GM12874 (cell line): ENCODE measurements around the gene NAP1L4.

ENCODE experiments used
- TF ChIP-seq, protein P1 (sequence below): IDR thresholded peaks from 2 replicates; pipeline ENCODE4 v1.5.1; 2011; ENCODE audit warnings: low read depth, mild to moderate bottlenecking, control low read depth, low read length, moderate library complexity; ENCODE audit not compliant: insufficient read depth

Gene NAP1L4

DNA sequence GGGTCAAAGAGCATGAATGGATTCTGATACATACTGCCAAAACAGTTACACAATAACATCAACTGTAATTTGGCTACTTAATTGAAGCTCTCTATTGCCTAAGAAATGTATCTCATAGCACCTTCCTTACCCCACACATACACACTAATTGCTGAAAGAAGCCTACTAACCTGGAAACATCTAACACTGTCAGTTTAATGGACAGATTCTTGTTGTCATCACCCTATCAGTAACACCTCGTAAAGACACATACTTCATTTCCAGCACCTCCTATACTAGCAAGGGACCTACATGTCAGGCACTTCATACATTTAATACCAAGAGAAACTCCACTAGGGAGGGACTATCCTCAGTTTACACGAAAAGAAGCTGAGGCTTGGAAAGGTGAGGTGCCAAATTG lies 9.9 kb downstream of the NAP1L4 start:
- TF ChIP-seq, protein P1, sequence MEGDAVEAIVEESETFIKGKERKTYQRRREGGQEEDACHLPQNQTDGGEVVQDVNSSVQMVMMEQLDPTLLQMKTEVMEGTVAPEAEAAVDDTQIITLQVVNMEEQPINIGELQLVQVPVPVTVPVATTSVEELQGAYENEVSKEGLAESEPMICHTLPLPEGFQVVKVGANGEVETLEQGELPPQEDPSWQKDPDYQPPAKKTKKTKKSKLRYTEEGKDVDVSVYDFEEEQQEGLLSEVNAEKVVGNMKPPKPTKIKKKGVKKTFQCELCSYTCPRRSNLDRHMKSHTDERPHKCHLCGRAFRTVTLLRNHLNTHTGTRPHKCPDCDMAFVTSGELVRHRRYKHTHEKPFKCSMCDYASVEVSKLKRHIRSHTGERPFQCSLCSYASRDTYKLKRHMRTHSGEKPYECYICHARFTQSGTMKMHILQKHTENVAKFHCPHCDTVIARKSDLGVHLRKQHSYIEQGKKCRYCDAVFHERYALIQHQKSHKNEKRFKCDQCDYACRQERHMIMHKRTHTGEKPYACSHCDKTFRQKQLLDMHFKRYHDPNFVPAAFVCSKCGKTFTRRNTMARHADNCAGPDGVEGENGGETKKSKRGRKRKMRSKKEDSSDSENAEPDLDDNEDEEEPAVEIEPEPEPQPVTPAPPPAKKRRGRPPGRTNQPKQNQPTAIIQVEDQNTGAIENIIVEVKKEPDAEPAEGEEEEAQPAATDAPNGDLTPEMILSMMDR = no peak

DNA sequence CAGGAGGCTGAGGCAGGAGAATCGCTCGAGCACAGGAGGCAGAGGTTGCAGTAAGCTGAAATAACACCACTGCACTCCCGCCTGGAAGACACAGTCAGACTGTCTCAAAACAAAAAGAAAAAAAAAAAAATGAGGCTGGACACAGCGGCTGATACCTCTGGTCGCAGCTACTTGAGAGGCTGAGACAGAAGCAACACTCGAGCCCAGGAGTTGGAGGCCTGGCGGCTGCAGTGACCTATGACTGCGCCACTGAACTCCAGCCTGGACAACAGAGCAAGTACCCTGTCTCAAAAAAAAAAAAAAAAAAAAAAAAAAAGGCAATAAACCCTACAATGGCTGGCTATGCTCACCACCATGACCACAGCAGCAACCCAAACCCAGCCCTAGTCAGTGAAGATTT lies 11.0 kb downstream of the NAP1L4 start:
- TF ChIP-seq, protein P1 = no peak

DNA sequence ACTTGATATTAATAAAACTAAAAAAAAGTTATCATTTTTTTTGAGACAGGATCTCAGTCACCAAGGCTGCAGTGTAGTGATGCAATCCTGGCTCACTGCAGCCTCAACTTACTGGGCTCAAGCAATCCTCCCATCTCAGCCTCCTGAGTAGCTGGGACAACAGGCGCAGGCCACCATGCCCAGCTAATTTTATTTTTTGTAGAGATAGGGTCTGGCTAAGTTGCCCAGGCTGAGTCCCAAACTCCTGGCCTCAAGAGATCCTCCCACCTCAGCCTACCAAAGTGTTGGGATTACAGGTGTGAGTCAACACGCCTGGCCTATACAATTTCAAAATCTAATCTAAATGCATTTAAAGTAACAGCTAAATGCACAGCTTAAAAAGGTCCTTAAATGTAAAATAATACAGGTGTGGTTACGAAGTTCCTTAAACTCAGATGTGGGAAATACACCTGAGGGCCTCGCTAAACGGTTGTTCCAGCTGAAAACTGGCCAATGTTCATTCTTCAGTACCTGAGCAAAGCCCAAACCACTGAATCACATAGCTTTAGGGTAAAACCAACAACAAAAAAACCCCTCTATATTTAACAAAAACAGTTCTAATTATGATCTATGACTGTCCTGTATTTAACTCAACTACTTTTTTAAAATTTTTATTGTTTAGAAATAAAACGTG lies 11.8 kb downstream of the NAP1L4 start:
- TF ChIP-seq, protein P1 = no peak

DNA sequence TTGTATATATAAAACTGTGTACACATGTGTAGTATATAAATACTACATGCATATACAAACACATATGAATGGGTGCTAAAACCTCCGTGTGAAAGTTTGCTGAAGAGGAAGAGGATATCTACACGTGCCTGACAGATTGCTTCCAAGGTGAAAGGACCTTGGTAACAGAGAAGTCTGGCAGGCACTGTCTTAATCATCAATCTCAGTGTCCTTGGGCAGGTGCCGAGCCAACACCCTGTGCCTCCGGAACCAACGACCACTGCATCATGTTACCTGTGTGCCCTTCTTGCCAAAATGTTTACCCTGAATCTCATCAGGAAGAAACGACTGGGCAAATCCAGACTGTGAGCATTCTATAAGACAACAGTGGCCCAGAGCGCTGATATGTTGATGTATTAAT lies 15.0 kb downstream of the NAP1L4 start:
- TF ChIP-seq, protein P1 = no peak

DNA sequence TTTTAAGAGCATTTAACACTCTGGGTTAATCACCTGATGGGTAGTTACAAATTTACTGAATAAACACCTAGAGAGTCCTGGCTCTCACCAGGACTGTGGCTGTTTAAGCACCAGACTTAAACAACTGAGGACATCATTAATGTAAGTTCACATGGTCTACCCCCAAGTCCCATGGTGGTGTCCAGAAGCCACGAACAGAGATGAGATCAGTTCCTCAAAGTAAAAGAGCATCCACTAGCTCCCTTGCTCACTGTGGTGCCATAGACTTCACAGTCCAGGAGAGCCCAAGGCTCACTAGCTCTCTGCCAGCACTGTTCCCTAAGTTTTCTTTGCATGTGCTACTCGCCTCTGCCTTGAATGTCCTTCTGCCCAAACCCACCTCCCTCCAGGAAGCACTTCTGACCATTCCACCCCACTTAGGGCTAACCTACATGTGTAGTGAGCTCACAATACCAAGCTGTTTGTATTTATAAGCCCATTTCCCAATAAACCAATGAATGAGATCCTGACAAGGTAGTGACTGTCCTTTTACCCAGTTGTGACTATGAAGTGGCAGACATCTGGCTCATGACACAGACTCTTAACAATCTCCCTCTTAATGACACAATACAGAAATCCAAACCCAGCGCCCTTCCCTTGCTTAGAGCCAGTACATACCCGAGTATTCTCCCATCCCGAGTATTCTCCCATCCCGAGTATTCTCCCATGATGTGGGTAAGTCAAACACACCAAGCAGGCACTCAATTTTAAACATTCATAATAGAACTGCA lies 15.7 kb downstream of the NAP1L4 start:
- TF ChIP-seq, protein P1 = no peak

DNA sequence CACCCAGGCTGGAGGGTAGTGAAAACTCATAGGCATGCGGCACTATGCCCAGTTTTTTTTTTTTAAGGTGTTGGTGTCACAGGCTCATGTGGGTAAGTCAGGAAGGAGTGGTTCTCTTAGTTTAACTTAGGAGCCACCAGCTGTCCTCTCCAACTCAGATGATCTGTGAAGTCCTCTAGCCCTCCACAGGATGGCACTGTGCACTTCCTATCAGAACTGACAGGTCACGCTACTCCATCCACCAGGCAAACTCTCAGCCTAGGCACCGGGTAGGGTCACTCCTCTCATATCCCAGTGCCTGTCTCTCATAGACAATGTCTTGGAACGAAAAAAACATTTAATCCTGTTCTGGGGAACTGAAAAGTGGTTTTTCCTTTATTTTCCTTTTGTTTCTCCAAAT lies 16.5 kb downstream of the NAP1L4 start:
- TF ChIP-seq, protein P1 = peak; percentile 48

DNA sequence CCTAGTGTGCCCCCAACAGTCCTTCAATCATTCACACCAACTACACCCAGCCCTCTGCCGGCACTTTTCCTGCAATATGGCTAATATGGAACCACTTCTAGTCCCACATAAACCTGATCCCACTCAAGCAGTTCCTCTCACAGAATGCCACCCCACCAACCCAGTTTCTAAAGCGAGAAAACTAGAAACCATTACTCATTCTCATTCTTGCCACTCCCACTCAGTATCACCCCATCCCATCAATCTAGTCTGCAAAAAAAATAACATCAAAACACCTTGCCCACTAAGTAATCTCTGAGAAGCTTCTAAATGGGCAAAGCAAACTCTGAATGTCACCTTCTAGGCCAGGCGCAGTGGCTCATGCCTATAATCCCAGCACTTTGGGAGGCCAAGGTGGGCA lies 17.9 kb downstream of the NAP1L4 start:
- TF ChIP-seq, protein P1 = no peak
